Stimulated activated CD4-positive, alpha-beta T cell treated with anti-CD3 and anti-CD28 coated beads, Interleukin-1b, Interleukin-23, amount 100 ng/mL, for 48 hours (primary cell): ENCODE data around the gene ARMH3.

Source experiments
- DNase-seq: peaks from one replicate; pipeline ENCODE4 v3.0.0-alpha.2; 2020

Gene ARMH3

GRCh38 chr10:101828766-101829551 lies 227.0 kb downstream of the ARMH3 start:
- no peak for DNase-seq

- no peak for DNase-seq
Observed at GRCh38 chr10:101827919-101828600, 227.9 kb downstream of the ARMH3 start.

GRCh38 chr10:101826852-101827434 lies 229.0 kb downstream of the ARMH3 start:
- DNase-seq = no peak

- DNase-seq = no peak
Observed at GRCh38 chr10:101824736-101825135, 231.2 kb downstream of the ARMH3 start.

GRCh38 chr10:101818872-101819633 lies 236.9 kb downstream of the ARMH3 start:
- no peak for DNase-seq

GRCh38 chr10:101818119-101818871 lies 237.7 kb downstream of the ARMH3 start, which contains the start of gene OGA:
Gene OGA (minus strand): TSS chr10:101818444. CDS start chr10:101818022, 422 bp downstream.
- peak; percentile 99 for DNase-seq

GRCh38 chr10:101817337-101818118 lies 238.4 kb downstream of the ARMH3 start:
- peak; percentile 36 for DNase-seq

GRCh38 chr10:101816913-101817336 lies 239.0 kb downstream of the ARMH3 start:
- DNase-seq = no peak

- DNase-seq = no peak
Observed at GRCh38 chr10:101816376-101816775, 239.6 kb downstream of the ARMH3 start.

- DNase-seq = no peak
Observed at GRCh38 chr10:101814466-101815071, 241.4 kb downstream of the ARMH3 start.

- DNase-seq = no peak
Observed at GRCh38 chr10:101812606-101813005, 243.4 kb downstream of the ARMH3 start.

GRCh38 chr10:101807158-101807557 lies 248.8 kb downstream of the ARMH3 start:
- DNase-seq = no peak

GRCh38 chr10:101803511-101803910 lies 252.5 kb downstream of the ARMH3 start:
- no peak for DNase-seq

- DNase-seq = no peak
Observed at GRCh38 chr10:101797403-101798059, 258.4 kb downstream of the ARMH3 start.
